Upper lobe of left lung (tissue), 4 donors: Measurements from ENCODE around the gene SFN.

Experiments
- EP300 ChIP-seq, 4 donors: sonication (generic); formaldehyde crosslinking; IDR thresholded peaks; one replicate each; pipeline ENCODE4 v1.5.1; 2017; ENCODE audit warnings: antibody characterized with exemption in 4 of 4, control low read depth in 2 of 4
- POLR2AphosphoS5 ChIP-seq, 2 donors: sonication (generic); formaldehyde crosslinking; IDR thresholded peaks; one replicate each; pipeline ENCODE4 v1.5.1; 2017; ENCODE audit warnings: antibody characterized with exemption in 2 of 2
- TF ChIP-seq, protein P1 (sequence below), 6 experiments: fragments of 450-650 bp in 4 of 6; fragments of 200-600 bp in 2 of 6; sonication (generic) in 2 of 6; IDR thresholded peaks; one replicate each; pipeline ENCODE4 v1.5.1; 2016 to 2019; ENCODE audit warnings: antibody characterized with exemption in 6 of 6

DNA sequence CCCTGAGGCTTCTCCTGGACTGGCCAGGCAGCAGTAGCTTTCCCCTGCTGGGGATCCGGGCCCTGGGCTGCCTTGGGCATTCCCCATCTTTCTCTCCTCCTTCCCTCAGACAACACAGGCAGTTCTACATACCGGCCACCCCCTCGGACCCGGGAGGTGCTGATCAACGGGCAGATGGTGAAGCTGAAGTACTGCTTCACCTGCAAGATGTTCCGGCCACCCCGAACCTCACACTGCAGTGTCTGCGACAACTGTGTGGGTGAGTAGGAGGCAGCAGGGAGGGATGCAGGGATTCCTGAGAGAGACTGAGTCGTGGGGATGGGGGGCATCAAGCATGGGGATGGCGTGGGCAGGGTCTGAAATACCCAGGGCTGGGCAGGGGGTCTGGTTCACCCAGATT lies 14.4 kb upstream of the SFN start:
- TF ChIP-seq EP300 (IDR thresholded peaks at IDR 0.05) = no peak
- TF ChIP-seq, protein P1, sequence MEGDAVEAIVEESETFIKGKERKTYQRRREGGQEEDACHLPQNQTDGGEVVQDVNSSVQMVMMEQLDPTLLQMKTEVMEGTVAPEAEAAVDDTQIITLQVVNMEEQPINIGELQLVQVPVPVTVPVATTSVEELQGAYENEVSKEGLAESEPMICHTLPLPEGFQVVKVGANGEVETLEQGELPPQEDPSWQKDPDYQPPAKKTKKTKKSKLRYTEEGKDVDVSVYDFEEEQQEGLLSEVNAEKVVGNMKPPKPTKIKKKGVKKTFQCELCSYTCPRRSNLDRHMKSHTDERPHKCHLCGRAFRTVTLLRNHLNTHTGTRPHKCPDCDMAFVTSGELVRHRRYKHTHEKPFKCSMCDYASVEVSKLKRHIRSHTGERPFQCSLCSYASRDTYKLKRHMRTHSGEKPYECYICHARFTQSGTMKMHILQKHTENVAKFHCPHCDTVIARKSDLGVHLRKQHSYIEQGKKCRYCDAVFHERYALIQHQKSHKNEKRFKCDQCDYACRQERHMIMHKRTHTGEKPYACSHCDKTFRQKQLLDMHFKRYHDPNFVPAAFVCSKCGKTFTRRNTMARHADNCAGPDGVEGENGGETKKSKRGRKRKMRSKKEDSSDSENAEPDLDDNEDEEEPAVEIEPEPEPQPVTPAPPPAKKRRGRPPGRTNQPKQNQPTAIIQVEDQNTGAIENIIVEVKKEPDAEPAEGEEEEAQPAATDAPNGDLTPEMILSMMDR (IDR thresholded peaks at IDR 0.05) = no peak
- TF ChIP-seq POLR2AphosphoS5 (IDR thresholded peaks at IDR 0.05) = no peak
